Activated T-cell treated with anti-CD3 and anti-CD28 coated beads for 48 hours (primary cell): ENCODE results near the gene LZTFL1.

Source experiments
- DNase-seq: peaks from one replicate; pipeline ENCODE4 v3.0.0-alpha.2; 2020; ENCODE audit warnings: low read depth

Gene LZTFL1

GRCh38 chr3:45786801-45787495 lies 55.0 kb downstream of the LZTFL1 start:
- no peak for DNase-seq

DNA sequence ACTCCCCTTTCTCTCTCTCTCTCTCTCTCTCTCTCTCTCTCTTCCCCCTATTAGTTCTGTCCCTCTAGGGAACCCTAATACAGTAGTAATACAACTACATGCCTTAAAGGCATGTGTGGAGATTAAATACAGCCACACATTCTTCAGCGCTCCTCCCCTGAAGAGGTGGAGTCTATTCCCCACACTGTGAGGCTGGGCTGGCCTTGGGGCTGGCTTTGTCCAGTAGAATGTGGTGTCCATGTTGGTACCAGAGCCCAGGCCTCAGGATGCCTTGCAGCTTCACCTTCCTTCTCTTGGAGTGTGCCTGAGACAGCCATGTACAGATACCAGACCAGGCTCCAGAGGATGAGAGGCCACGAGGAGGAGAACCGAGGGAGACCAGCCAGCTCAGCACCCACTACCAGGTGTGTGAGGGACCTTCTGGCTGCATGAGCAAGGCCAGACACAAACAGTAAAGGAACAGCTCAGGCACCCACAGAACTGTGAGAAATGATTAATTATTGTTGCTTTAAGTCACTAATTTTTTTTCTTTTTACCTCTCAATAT lies 56.2 kb downstream of the LZTFL1 start:
- DNase-seq, result no peak

DNA sequence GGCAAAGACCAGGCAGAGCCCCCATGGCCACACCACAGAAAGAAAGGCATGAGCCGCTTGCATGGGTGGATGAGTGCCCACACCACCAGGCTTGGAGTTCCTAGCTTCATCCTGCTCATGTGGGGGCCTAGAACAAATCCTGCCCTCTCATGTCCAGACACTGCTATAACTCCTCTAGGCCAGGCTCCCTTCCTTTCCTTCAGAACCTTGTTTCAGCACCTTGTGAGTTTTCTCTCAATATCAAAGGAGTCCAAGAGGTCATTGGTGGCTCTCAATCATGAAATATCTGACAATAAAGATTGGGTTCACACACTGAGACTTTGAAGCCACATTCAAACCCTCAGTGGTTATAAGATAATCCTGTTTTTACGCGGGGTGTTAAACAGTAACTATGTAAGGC lies 58.3 kb downstream of the LZTFL1 start:
- no peak for DNase-seq

DNA sequence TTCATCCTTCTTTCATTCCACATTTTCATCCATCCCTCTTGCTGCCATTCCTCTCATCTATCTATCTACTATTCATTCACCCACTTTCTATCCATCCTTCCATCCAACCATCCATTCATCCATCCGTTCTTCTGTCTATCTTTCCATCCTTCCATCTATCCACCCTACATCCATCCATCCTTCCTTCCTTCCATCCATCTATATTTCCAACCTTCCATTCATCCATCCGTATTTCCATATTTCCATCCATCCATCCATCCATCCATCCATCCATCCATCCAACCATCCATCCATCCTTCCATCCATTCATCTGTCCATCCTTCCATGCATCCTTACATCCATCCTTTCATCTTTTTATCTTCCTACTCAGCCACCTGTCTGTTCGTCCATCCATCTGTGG lies 59.5 kb downstream of the LZTFL1 start:
- no peak for DNase-seq

GRCh38 chr3:45781841-45782240 lies 60.1 kb downstream of the LZTFL1 start:
- no peak for DNase-seq

DNA sequence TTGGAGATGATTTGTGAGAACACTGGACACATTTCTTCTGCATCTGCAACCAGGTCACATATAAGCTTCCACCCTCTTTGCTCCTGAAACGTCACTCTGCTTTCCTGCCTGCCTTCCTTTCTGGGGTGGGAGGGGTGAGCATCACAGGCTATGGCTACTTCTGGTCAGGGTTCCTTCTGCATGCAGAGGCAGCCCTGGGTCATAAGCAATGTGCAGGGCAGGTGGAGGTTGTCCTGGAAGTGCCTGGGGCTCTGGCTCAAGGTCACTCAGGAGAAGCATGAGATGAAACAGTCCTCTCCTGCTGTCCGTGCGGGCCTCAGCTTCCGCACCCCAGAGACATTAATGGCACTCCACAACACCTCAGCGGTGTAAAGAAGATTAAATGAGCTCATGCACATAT lies 60.6 kb downstream of the LZTFL1 start:
- DNase-seq, result no peak

DNA sequence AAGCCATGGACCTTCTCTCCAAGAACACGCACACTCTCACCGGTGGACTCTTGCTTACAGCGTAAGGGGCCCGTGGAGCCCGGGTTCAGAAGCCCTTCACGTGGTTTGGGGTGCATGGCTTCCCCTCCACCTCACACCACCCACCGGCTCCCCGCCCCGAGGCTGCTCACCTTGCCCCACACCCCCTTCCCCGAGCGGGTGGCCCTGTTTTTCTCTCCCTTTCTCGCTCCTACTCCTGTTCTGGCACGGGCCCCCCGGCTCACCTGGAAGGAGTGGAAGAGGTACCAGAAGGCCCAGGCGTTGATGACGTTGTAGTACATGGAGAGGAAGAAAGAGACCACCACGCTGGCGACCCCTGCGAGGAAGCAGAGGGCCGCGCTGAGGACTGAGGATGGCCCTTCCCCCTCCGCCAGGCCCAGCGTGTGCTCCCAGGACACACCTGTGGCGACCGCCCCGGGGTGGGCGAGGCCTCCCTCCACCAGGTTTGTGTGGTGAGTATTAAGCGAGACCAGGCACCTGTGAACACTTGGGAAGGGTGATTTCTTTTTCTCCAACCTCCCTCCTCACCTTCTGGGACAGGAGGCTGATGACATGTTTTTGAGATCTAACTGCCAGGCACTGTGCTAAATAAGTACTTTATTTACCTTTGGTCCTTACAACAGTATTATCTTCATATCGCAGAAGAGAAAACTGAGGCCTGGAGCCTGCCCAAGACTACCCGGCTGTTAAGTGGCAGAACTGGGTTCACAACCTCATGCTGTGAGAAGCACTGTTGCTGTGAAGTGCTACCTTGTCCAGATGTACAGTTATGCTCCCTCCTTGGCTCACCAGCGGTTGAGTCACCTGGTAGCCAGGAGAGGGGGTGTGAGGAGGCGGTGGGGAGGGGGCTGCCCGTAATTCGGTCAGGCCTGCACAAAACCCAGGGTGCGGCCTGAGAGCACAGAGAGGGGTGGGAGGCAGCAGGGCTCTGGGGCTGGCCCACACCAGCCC lies 61.9 kb downstream of the LZTFL1 start:
- no peak for DNase-seq

DNA sequence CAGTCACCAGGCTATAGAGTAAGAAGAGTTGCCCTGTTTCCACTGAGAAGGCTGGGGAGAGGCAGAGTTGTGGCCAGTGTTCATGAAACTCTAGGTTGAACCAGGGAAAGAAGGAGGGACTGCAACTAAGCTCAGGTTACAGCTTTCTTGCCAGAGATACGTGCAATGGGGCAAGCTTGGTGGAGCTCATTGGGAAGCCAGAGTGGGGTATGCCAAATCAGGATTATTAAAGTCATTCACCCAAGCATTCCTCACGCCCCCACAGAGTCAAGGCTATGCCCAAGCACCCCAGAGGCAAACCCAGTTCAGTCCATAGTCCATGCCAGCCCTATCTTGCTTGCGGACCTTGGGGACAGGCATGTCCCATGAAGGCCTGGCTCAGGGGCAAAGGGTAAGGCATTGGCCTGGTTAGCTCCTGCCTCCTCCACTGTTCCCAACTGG lies 63.1 kb downstream of the LZTFL1 start:
- no peak for DNase-seq

- no peak for DNase-seq
Measured at GRCh38 chr3:45777746-45778386, 64.1 kb downstream of the LZTFL1 start.

DNA sequence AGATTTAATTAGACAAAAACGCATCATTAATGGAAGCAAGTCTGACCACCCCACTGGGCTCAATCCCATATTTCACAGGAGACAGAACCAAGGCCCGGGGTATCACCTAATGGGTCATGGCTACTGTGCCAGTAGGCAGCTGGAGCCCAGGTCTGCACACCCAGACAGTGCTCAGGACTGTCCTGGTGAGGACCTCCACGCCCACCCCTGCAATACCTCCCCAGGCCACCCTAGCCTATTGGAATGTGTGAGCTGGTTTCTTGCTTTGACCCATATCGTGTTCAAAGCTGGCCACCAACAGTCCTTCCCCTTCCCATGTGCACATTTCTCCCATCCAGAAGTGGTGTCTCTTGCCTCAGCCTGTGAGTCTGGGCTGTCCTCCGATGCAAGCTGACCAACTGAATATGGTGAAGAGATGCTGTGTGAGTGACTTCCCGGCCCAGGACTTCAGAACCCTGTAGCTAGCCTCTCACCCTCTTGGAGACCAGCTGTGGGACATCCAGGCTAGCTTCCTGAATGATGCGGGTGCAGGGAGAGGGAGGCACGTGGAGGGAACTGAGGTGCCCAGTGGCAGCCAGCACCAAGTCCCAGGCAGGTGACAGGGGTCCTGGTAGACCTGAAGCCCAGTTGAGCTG lies 64.7 kb downstream of the LZTFL1 start:
- DNase-seq, result no peak

GRCh38 chr3:45776611-45777010 lies 65.3 kb downstream of the LZTFL1 start:
- DNase-seq, result no peak

DNA sequence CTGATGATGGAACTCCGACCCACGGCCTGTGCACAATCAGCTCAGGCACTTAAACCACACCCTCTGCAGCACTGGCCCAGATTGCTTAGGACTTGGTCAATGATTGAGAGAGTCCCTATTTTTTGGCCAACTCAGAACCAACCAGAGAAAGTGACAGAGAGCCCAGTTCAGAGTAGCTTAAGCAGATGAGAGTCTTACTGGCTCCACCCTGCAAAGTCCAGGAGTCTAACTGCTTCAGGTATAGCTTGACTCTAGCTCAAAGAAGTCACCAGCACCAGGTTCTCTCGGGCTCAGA lies 65.7 kb downstream of the LZTFL1 start:
- DNase-seq, result no peak

DNA sequence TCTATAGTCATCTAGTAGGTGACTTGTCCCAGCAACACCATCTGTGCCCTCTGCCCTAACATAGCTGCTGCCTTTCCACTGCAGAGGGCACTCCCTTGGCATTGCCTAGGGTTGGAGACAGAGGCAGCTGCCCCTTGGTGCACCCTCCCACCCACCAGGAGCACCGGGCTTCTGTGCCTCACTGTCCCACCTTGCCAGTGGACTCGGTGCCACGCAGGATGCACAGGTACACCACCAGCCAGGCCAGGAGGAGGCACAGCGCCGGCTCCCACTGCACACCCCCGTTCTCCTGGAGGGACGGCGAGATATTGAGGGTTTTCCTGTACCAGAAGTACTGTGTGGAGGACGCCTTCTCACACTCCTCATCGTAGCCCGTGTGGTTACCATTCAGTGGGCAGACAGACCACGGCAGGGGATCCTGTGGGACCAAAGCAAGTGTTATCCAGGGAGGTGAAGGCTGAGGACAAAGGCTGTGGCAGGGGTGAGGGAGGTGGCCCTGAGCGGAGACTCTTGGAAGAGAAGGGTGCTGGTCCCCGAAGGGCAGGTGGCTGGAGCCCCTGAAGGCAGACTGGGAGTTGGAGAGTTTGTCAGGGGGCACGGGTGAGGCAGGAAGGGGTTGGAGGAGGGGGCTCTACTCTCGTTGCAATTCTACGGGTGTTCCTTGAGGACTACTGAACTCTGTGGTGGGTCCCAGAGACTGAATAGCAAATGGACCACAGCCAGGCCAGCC lies 66.2 kb downstream of the LZTFL1 start:
- DNase-seq, result no peak

DNA sequence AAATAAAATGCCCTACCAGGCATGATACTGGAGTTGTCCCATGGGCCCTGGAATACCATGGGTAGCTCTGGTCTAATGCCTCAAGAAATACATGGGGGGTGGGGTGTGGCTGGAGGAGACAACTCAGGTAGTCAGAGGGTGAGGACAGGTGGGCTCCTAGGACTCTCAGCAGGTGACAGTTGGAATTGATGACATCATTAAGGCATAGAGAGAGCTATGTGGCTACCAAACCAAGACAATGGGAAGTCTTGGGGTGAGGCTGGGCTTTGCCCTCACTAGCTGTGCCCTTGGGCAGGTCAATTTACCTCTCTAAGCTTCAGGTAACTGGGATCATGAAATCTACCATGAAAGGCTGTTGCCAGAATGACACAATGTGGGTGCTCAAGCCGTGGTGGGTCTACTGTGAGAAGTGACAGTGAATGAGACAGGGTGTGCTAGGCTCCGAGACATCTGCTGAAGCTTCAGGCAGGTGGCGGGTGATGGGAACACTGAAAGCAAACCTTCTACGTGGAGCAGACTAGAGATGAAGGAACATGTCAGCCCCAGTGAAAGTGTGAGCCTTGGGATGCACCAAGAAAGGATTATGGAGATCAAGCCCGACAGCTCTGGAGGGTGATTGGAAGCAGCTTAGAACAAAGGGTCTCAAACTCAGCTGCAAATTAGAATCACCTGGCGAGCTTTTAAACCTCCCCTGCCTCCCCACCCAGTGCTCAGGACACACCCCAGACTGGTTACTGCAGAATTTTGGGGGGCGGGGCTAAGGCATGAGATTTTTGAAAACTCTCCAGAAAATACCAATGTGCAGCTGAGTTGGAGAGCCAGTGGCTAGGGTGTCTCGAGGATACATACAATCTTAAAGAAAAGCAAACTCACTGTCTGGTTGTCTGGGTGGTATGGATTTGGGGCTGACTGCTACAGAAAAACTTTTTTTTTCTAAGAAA lies 67.1 kb downstream of the LZTFL1 start:
- DNase-seq, result no peak

GRCh38 chr3:45773714-45774449 lies 68.0 kb downstream of the LZTFL1 start:
- no peak for DNase-seq
